Activated CD4-positive, alpha-beta T cell treated with anti-CD3 and anti-CD28 coated beads, Interleukin-2, amount 50 U/mL, for 1 hour (primary cell): Measurements from ENCODE around the gene USH2A.
"Not testable (repeated sequence)": the region's sequence is repeated elsewhere in the genome, so short reads cannot be mapped to it uniquely, and the experiment has no call there.

Source experiments
- DNase-seq: peaks from one replicate; pipeline ENCODE4 v3.0.0-alpha.2; 2020

USH2A gene

GRCh38 chr1:216390956-216391355 lies 32.3 kb downstream of the USH2A start:
- no peak for DNase-seq

GRCh38 chr1:216389774-216390173 lies 33.5 kb downstream of the USH2A start:
- no peak for DNase-seq

GRCh38 chr1:216388558-216388957 lies 34.7 kb downstream of the USH2A start:
- DNase-seq = no peak

GRCh38 chr1:216387782-216388181 lies 35.5 kb downstream of the USH2A start:
- no peak for DNase-seq

- no peak for DNase-seq
Observed at GRCh38 chr1:216379441-216379840, 43.8 kb downstream of the USH2A start.

- DNase-seq = no peak
Observed at GRCh38 chr1:216368249-216368648, 55.0 kb downstream of the USH2A start.

GRCh38 chr1:216366979-216367378 lies 56.3 kb downstream of the USH2A start:
- DNase-seq = no peak

- no peak for DNase-seq
Observed at GRCh38 chr1:216356945-216357344, 66.3 kb downstream of the USH2A start.

GRCh38 chr1:216350186-216350585 lies 73.1 kb downstream of the USH2A start:
- no peak for DNase-seq

- DNase-seq = no peak
Observed at GRCh38 chr1:216346526-216346925, 76.7 kb downstream of the USH2A start.

GRCh38 chr1:216340542-216340941 lies 82.7 kb downstream of the USH2A start:
- DNase-seq = not testable (repeated sequence)

- DNase-seq = no peak
Observed at GRCh38 chr1:216332462-216332861, 90.8 kb downstream of the USH2A start.

- no peak for DNase-seq
Observed at GRCh38 chr1:216332003-216332402, 91.2 kb downstream of the USH2A start.

GRCh38 chr1:216331211-216331610 lies 92.0 kb downstream of the USH2A start:
- no peak for DNase-seq

GRCh38 chr1:216330262-216330661 lies 93.0 kb downstream of the USH2A start:
- DNase-seq = no peak

GRCh38 chr1:216325946-216326345 lies 97.3 kb downstream of the USH2A start:
- no peak for DNase-seq

GRCh38 chr1:216325336-216325735 lies 97.9 kb downstream of the USH2A start:
- no peak for DNase-seq

GRCh38 chr1:216323344-216323743 lies 99.9 kb downstream of the USH2A start:
- no peak for DNase-seq

- DNase-seq = no peak
Observed at GRCh38 chr1:216314379-216315095, 108.7 kb downstream of the USH2A start.

GRCh38 chr1:216310776-216311175 lies 112.5 kb downstream of the USH2A start:
- DNase-seq = no peak

GRCh38 chr1:216306830-216307229 lies 116.4 kb downstream of the USH2A start:
- DNase-seq = no peak

- no peak for DNase-seq
Observed at GRCh38 chr1:216303690-216304089, 119.6 kb downstream of the USH2A start.

- no peak for DNase-seq
Observed at GRCh38 chr1:216293683-216294082, 129.6 kb downstream of the USH2A start.

- no peak for DNase-seq
Observed at GRCh38 chr1:216290074-216290473, 133.2 kb downstream of the USH2A start.

- no peak for DNase-seq
Observed at GRCh38 chr1:216285052-216285451, 138.2 kb downstream of the USH2A start.
